HL-60 (cell line): ENCODE data around the gene DIP2C.

Source experiments
- DNase-seq, 2 experiments: peaks; one replicate each; pipeline ENCODE4 v3.0.0-alpha.2; 2010 to 2020; ENCODE audit warnings: low read depth in 1 of 2, low spot score in 1 of 2
- H3K27ac ChIP-seq: fragments of 250-450 bp; sonication (Bioruptor Pico); replicated peaks from 2 replicates; pipeline ENCODE4 v1.5.1; 2020; ENCODE audit warnings: mild to moderate bottlenecking, moderate library complexity
- H3K27me3 ChIP-seq: fragments of 250-450 bp; sonication (Bioruptor Pico); 2 replicates; pipeline ENCODE4 v1.5.1; 2021; ENCODE audit warnings: mild to moderate bottlenecking, moderate library complexity; ENCODE audit not compliant: insufficient read depth, poor library complexity, severe bottlenecking
- H3K4me3 ChIP-seq: replicated peaks from 2 replicates; pipeline ENCODE4 v1.5.1; 2011; ENCODE audit warnings: mild to moderate bottlenecking, control low read depth, low read length; ENCODE audit not compliant: insufficient read depth
- CTCF ChIP-seq: IDR thresholded peaks from one replicate; pipeline ENCODE4 v1.5.1; 2011; ENCODE audit warnings: low read length, control low read depth, inconsistent platforms; ENCODE audit not compliant: insufficient read depth
- GABPA ChIP-seq: IDR thresholded peaks from 2 replicates; pipeline ENCODE4 v1.6.1; 2012; ENCODE audit warnings: low read depth
- POLR2AphosphoS5 ChIP-seq: IDR thresholded peaks from 2 replicates; pipeline ENCODE4 v1.6.1; 2012; ENCODE audit warnings: low read depth
- REST ChIP-seq: IDR thresholded peaks from 2 replicates; pipeline ENCODE4 v1.6.1; 2012; ENCODE audit warnings: low read depth; ENCODE audit not compliant: insufficient replicate concordance
- SPI1 ChIP-seq: IDR thresholded peaks from 2 replicates; pipeline ENCODE4 v1.6.1; 2012; ENCODE audit warnings: low read depth, mild to moderate bottlenecking, borderline replicate concordance

Gene DIP2C

GRCh38 chr10:580778-581177, 108.7 kb downstream of the DIP2C start:
- Histone ChIP-seq H3K27ac (no peak overlapping the region), H3K27me3 (no peaks in the 10 kb centered on the region), H3K4me3 (no peak overlapping the region)
- no peak for TF ChIP-seq GABPA
- no peak for TF ChIP-seq REST
- no peak for TF ChIP-seq POLR2AphosphoS5
- no peak for TF ChIP-seq CTCF
- TF ChIP-seq SPI1 = no peak
- DNase-seq = no peak

GRCh38 chr10:576130-576465, 113.4 kb downstream of the DIP2C start:
- H3K27me3 ChIP-seq = no peaks in the 10 kb centered on the region
- DNase-seq = no peak
- no peak overlapping the region for H3K27ac ChIP-seq
- H3K4me3 ChIP-seq = no peak overlapping the region
- TF ChIP-seq SPI1 = no peak
- TF ChIP-seq GABPA = no peak
- no peak for TF ChIP-seq REST
- TF ChIP-seq CTCF = no peak
- no peak for TF ChIP-seq POLR2AphosphoS5

GRCh38 chr10:575402-576129, 113.9 kb downstream of the DIP2C start:
- no peak for DNase-seq
- no peaks in the 10 kb centered on the region for H3K27me3 ChIP-seq

More at GRCh38 chr10:575402-576129, 113.9 kb downstream of the DIP2C start:
- no peak overlapping the region for H3K27ac ChIP-seq
- H3K4me3 ChIP-seq = no peak overlapping the region
- TF ChIP-seq SPI1 (no peak), CTCF (no peak), GABPA (no peak), REST (no peak), POLR2AphosphoS5 (no peak)
